RWPE2 (cell line): Measurements from ENCODE around the gene DCAF7.

Source experiments
- ATAC-seq: fragments of 200-7000 bp; cut with Tn5 transposase; 3 replicates; pipeline ENCODE4 v1.9.1; 2021; ENCODE audit warnings: low read depth
- DNase-seq: peaks from one replicate; pipeline ENCODE4 v3.0.0-alpha.2; 2020; ENCODE audit warnings: low spot score
- H3K27ac ChIP-seq: fragments of 450-650 bp; 2 replicates; pipeline ENCODE4 v1.5.1; 2017; ENCODE audit warnings: mild to moderate bottlenecking; ENCODE audit not compliant: poor library complexity, severe bottlenecking
- H3K27me3 ChIP-seq: fragments of 250-450 bp; sonication (Bioruptor Pico); 2 replicates; pipeline ENCODE4 v1.5.1; 2021; ENCODE audit warnings: mild to moderate bottlenecking, moderate library complexity; ENCODE audit not compliant: insufficient read depth, poor library complexity, severe bottlenecking
- H3K36me3 ChIP-seq: fragments of 250-450 bp; sonication (Bioruptor Pico); 2 replicates; pipeline ENCODE4 v1.5.1; 2020; ENCODE audit warnings: low read depth, mild to moderate bottlenecking, moderate library complexity
- H3K4me1 ChIP-seq: fragments of 250-450 bp; sonication (Bioruptor Pico); 2 replicates; pipeline ENCODE4 v1.5.1; 2021; ENCODE audit warnings: mild to moderate bottlenecking, moderate library complexity; ENCODE audit not compliant: insufficient read depth, poor library complexity, severe bottlenecking
- H3K4me3 ChIP-seq: fragments of 250-450 bp; sonication (Bioruptor Pico); 2 replicates; pipeline ENCODE4 v1.5.1; 2021; ENCODE audit warnings: mild to moderate bottlenecking, moderate library complexity; ENCODE audit not compliant: severe bottlenecking
- H3K9me3 ChIP-seq: fragments of 250-450 bp; sonication (Bioruptor Pico); 2 replicates; pipeline ENCODE4 v1.5.1; 2021; ENCODE audit warnings: mild to moderate bottlenecking, moderate library complexity; ENCODE audit not compliant: severe bottlenecking
- TF ChIP-seq, protein P1 (sequence below): fragments of 450-650 bp; IDR thresholded peaks from one replicate; pipeline ENCODE4 v1.5.1; 2017; ENCODE audit warnings: mild to moderate bottlenecking, moderate library complexity; ENCODE audit not compliant: poor library complexity, severe bottlenecking

Gene DCAF7

DNA sequence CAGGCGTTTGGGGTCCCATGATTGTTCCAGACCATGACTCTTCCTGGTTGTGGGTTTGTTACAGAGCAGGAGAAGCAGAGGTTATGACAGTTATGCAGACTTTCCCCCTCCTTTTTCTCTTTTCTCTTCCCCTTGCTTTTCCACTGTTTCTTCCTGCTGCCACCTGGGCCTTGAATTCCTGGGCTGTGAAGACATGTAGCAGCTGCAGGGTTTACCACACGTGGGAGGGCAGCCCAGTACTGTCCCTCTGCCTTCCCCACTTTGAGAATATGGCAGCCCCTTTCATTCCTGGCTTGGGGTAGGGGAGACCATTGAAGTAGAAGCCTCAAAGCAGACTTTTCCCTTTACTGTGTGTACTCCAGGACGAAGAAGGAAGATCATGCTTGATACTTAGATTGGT lies 42.5 kb downstream of the DCAF7 start:
- TF ChIP-seq, protein P1, sequence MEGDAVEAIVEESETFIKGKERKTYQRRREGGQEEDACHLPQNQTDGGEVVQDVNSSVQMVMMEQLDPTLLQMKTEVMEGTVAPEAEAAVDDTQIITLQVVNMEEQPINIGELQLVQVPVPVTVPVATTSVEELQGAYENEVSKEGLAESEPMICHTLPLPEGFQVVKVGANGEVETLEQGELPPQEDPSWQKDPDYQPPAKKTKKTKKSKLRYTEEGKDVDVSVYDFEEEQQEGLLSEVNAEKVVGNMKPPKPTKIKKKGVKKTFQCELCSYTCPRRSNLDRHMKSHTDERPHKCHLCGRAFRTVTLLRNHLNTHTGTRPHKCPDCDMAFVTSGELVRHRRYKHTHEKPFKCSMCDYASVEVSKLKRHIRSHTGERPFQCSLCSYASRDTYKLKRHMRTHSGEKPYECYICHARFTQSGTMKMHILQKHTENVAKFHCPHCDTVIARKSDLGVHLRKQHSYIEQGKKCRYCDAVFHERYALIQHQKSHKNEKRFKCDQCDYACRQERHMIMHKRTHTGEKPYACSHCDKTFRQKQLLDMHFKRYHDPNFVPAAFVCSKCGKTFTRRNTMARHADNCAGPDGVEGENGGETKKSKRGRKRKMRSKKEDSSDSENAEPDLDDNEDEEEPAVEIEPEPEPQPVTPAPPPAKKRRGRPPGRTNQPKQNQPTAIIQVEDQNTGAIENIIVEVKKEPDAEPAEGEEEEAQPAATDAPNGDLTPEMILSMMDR: no peak
- peaks cover 50% of the 10 kb centered on the region for H3K36me3 ChIP-seq
- no peaks in the 10 kb centered on the region for H3K4me1 ChIP-seq

DNA sequence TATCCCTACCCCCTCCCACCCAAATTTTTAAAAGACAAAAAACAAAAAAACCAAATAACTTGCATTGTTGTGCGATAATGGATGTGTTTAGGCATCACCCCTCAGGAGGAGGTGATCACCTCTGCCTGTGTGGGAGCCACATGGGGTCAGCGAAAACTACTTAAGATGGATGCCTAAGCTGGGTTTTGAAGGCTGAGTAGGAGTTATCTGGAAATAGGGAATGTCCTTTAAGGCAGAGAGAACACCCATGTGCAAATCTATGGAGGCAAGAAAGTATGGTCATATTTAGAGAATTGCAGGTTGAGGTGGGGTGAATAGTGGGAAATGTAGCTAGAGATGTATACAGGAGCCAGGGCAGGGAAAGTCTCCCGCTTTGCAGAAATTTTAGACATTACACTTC lies 44.9 kb downstream of the DCAF7 start:
- DNase-seq: no peak
- ATAC-seq: no peak
- no peaks in the 10 kb centered on the region for H3K9me3 ChIP-seq
- peaks cover 29% of the 10 kb centered on the region for H3K36me3 ChIP-seq
- TF ChIP-seq, protein P1: no peak
- no peaks in the 10 kb centered on the region for H3K4me1 ChIP-seq
- no peak overlapping the region for H3K27ac ChIP-seq
- H3K27me3 ChIP-seq: no peaks in the 10 kb centered on the region
- no peak overlapping the region for H3K4me3 ChIP-seq

More for the DNA sequence above, 42.5 kb downstream of the DCAF7 start:
- H3K4me3 ChIP-seq: no peak overlapping the region
- DNase-seq: no peak
- H3K27me3 ChIP-seq: no peaks in the 10 kb centered on the region
- no peak overlapping the region for H3K27ac ChIP-seq
- H3K9me3 ChIP-seq: no peaks in the 10 kb centered on the region
- ATAC-seq: no peak

GRCh38 chr17:63596856-63597586 lies 46.7 kb downstream of the DCAF7 start:
- Histone ChIP-seq H3K27me3 (no peaks in the 10 kb centered on the region), H3K4me1 (no peaks in the 10 kb centered on the region), H3K4me3 (no peak overlapping the region), H3K9me3 (no peaks in the 10 kb centered on the region), H3K27ac (no peak overlapping the region), H3K36me3 (peaks cover 11% of the 10 kb centered on the region; the same call in 1 of the 2 replicates)
- ATAC-seq (no peak), DNase-seq (no peak)
- TF ChIP-seq, protein P1: no peak

GRCh38 chr17:63598281-63598680 lies 48.0 kb downstream of the DCAF7 start:
- Histone ChIP-seq H3K27me3 (no peaks in the 10 kb centered on the region), H3K4me1 (no peaks in the 10 kb centered on the region), H3K27ac (no peak overlapping the region), H3K4me3 (no peak overlapping the region), H3K9me3 (no peaks in the 10 kb centered on the region), H3K36me3 (peaks cover 4% of the 10 kb centered on the region)
- DNase-seq (no peak), ATAC-seq (no peak)
- TF ChIP-seq, protein P1: no peak
